ENCODE measurements around the gene ZNF724. TPM values are rescaled to one million over a fixed set of nuclear protein-coding genes. Genes with fewer than 3 reads are reported as not detected.
A peak's percentile ranks its signal among the peaks of the same experiment; 100 is the strongest.
"Not testable (repeated sequence)": the region's sequence is repeated elsewhere in the genome, so short reads cannot be mapped to it uniquely, and the experiment has no call there.

The ZNF724 gene
- total RNA-seq, 2 experiments from 2014 or later = 27.2 to 34.6 TPM

GRCh38 chr19:23283925-23284324 is 33.7 kb upstream of the ZNF724 start:
- peaks cover 18% of the 10 kb centered on the region for H3K4me1 ChIP-seq (ENCODE audit: insufficient read depth, low read length, poor library complexity, severe bottlenecking)
- no peaks in the 10 kb centered on the region for H3K36me3 ChIP-seq (ENCODE audit: insufficient read depth, low read length)
- H3K9me3 ChIP-seq (ENCODE audit: low read length) = peaks cover 12% of the 10 kb centered on the region; the same call in 1 of the 2 replicates
- no peaks in the 10 kb centered on the region for H3K9me2 ChIP-seq (ENCODE audit: insufficient read depth, low read length)
- H3K27ac ChIP-seq (ENCODE audit: low read depth, low read length, poor library complexity, severe bottlenecking) = peak overlapping the region; percentile 16
- H2AFZ ChIP-seq (ENCODE audit: low read length) = peak overlapping the region; percentile 2; the same call in 1 of the 2 replicates
- H3K79me2 ChIP-seq (ENCODE audit: insufficient read depth, low read depth, low read length) = no peaks in the 10 kb centered on the region
- peak; percentile 82 for DNase-seq (ENCODE audit: low spot score)
- ChIA-PET POLR2A (interaction anchor here (0.6 to 2.2 kb wide), 3 partner anchors 10 to 629 kb away, joined by 3 to 7 read pairs (median 3); no protein-coding TSS in a partner anchor), CTCF (ENCODE audit: unreplicated experiment) (no interaction called here)
- no peaks in the 10 kb centered on the region for H4K20me1 ChIP-seq (ENCODE audit: insufficient read depth, low read length)
- TF ChIP-seq, protein P1, sequence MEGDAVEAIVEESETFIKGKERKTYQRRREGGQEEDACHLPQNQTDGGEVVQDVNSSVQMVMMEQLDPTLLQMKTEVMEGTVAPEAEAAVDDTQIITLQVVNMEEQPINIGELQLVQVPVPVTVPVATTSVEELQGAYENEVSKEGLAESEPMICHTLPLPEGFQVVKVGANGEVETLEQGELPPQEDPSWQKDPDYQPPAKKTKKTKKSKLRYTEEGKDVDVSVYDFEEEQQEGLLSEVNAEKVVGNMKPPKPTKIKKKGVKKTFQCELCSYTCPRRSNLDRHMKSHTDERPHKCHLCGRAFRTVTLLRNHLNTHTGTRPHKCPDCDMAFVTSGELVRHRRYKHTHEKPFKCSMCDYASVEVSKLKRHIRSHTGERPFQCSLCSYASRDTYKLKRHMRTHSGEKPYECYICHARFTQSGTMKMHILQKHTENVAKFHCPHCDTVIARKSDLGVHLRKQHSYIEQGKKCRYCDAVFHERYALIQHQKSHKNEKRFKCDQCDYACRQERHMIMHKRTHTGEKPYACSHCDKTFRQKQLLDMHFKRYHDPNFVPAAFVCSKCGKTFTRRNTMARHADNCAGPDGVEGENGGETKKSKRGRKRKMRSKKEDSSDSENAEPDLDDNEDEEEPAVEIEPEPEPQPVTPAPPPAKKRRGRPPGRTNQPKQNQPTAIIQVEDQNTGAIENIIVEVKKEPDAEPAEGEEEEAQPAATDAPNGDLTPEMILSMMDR (conservative IDR thresholded peaks at IDR 0.05; ENCODE audit: low read length) = peak; percentile 69
- TF ChIP-seq EZH2phosphoT487 (IDR thresholded peaks at IDR 0.05; ENCODE audit: borderline replicate concordance, low read depth, low read length) = no peak
- 0 out of 2 replicates have a peak overlapping the region, but pooled peaks have one; percentile 4 for H3K4me2 ChIP-seq (ENCODE audit: low read length)
- BruUV-seq (replicated peaks) = no TSS peak
- intact Hi-C loops (cut with micrococcal nuclease; ENCODE audit: unreplicated experiment) = loop anchor here (10.0 kb wide), 1 partner anchor 209 kb away; no protein-coding TSS in a partner anchor
- no peak overlapping the region for H3K4me3 ChIP-seq (ENCODE audit: low read depth, low read length, poor library complexity, severe bottlenecking)

GRCh38 chr19:23281663-23282276 is 31.6 kb upstream of the ZNF724 start:
- H3K9me3 ChIP-seq (ENCODE audit: low read length) = peaks cover 4% of the 10 kb centered on the region; the same call in 1 of the 2 replicates
- H3K79me2 ChIP-seq (ENCODE audit: insufficient read depth, low read depth, low read length) = no peaks in the 10 kb centered on the region
- POLR2A ChIA-PET = interaction anchor here (0.5 to 2.2 kb wide), 4 partner anchors 8 to 751 kb away, joined by 3 to 7 read pairs (median 4); no protein-coding TSS in a partner anchor
- H3K4me3 ChIP-seq (ENCODE audit: low read depth, low read length, poor library complexity, severe bottlenecking) = no peak overlapping the region
- peak; percentile 23 for DNase-seq (ENCODE audit: low spot score)
- H3K4me1 ChIP-seq (ENCODE audit: insufficient read depth, low read length, poor library complexity, severe bottlenecking) = peaks cover 18% of the 10 kb centered on the region
- intact Hi-C loops (cut with micrococcal nuclease; ENCODE audit: unreplicated experiment) = loop anchor here (10.0 kb wide), 1 partner anchor 207 kb away; no protein-coding TSS in a partner anchor
- peak overlapping the region; percentile 65; the same call in 1 of the 2 replicates for H2AFZ ChIP-seq (ENCODE audit: low read length)
- no peak overlapping the region for H3K4me2 ChIP-seq (ENCODE audit: low read length)
- no TSS peak for BruUV-seq (replicated peaks)
- no peaks in the 10 kb centered on the region for H4K20me1 ChIP-seq (ENCODE audit: insufficient read depth, low read length)
- H3K9me2 ChIP-seq (ENCODE audit: insufficient read depth, low read length) = no peaks in the 10 kb centered on the region
- no peaks in the 10 kb centered on the region for H3K36me3 ChIP-seq (ENCODE audit: insufficient read depth, low read length)
- TF ChIP-seq, protein P1 (conservative IDR thresholded peaks at IDR 0.05; ENCODE audit: low read length) = no peak
- no peak for TF ChIP-seq EZH2phosphoT487 (IDR thresholded peaks at IDR 0.05; ENCODE audit: borderline replicate concordance, low read depth, low read length)
- CTCF ChIA-PET (ENCODE audit: unreplicated experiment) = no interaction called here
- H3K27ac ChIP-seq (ENCODE audit: low read depth, low read length, poor library complexity, severe bottlenecking) = peak overlapping the region; percentile 9

GRCh38 chr19:23278118-23278517 is 27.9 kb upstream of the ZNF724 start:
- CTCF ChIA-PET (ENCODE audit: unreplicated experiment); H3K4me3 ChIP-seq (ENCODE audit: low read depth, low read length, poor library complexity, severe bottlenecking); H3K36me3 ChIP-seq (ENCODE audit: insufficient read depth, low read length); H3K4me2 ChIP-seq (ENCODE audit: low read length); H3K79me2 ChIP-seq (ENCODE audit: insufficient read depth, low read depth, low read length); DNase-seq (ENCODE audit: low spot score); BruUV-seq (replicated peaks); H3K9me2 ChIP-seq (ENCODE audit: insufficient read depth, low read length); H3K27ac ChIP-seq (ENCODE audit: low read depth, low read length, poor library complexity, severe bottlenecking); H4K20me1 ChIP-seq (ENCODE audit: insufficient read depth, low read length); H3K9me3 ChIP-seq (ENCODE audit: low read length); H2AFZ ChIP-seq (ENCODE audit: low read length): not testable (repeated sequence)
- H3K4me1 ChIP-seq (ENCODE audit: insufficient read depth, low read length, poor library complexity, severe bottlenecking) = peaks cover 11% of the 10 kb centered on the region
- POLR2A ChIA-PET = interaction anchor here (0.6 kb wide), 1 partner anchor 28 kb away, joined by 4 read pairs; the partner anchor contains the start of gene ZNF724
- intact Hi-C loops (cut with micrococcal nuclease; ENCODE audit: unreplicated experiment) = loop anchor here (10.0 kb wide), 1 partner anchor 117 kb away; the partner anchor contains the start of gene ZNF91

All from OCI-LY7 (cell line).